BJ (cell line): ENCODE data around the gene CC2D2B. TPM values are rescaled to one million over a fixed set of nuclear protein-coding genes. Genes with fewer than 3 reads are reported as not detected.
"Not testable (repeated sequence)": the region's sequence is repeated elsewhere in the genome, so short reads cannot be mapped to it uniquely, and the experiment has no call there.

Experiments used
- CTCF ChIA-PET: fragments of 350-600 bp; formaldehyde crosslinking; extraction: SDS; loops from one replicate; lab custom pipeline; 2021; ENCODE audit warnings: antibody characterized with exemption, inconsistent platforms; lab: Yijun Ruan, JAX
- POLR2A ChIA-PET: fragments of 300-600 bp; sonication (Branson Sonifier 250); formaldehyde crosslinking; extraction: SDS; loops from one replicate; lab custom pipeline; 2021; ENCODE audit warnings: antibody characterized with exemption; lab: Charles Lee
- DNase-seq: peaks from one replicate; pipeline ENCODE4 v3.0.0-alpha.2; 2011; ENCODE audit warnings: low read depth
- H3K27me3 ChIP-seq: 2 replicates; pipeline ENCODE4 v1.6.0; 2011; ENCODE audit warnings: low read length; ENCODE audit not compliant: control insufficient read depth, insufficient read depth
- H3K36me3 ChIP-seq: 2 replicates; pipeline ENCODE4 v1.5.1; 2011; ENCODE audit warnings: low read length; ENCODE audit not compliant: control insufficient read depth, insufficient read depth
- H3K4me3 ChIP-seq: 2 replicates; pipeline ENCODE4 v1.5.1; 2011; ENCODE audit warnings: low read depth, mild to moderate bottlenecking, control low read depth, low read length
- CTCF ChIP-seq: IDR thresholded peaks from 2 replicates; pipeline ENCODE4 v1.5.1; 2011; ENCODE audit warnings: low read depth, mild to moderate bottlenecking, control low read depth, inconsistent platforms, low read length, moderate library complexity; ENCODE audit not compliant: insufficient read depth
- polyA plus RNA-seq: library from polyadenylated mRNA; depleted of rRNA; stranded (reverse); fragments of >200 nt; gene quantifications from 2 replicates; pipeline ENCODE4 v1.2.3, GENCODE V29; 2011

The CC2D2B gene
- polyA plus RNA-seq, 1 experiment, result not detected

GRCh38 chr10:95976362-95977229 lies 68.8 kb downstream of the CC2D2B start:
- ChIA-PET CTCF (interaction anchor here (0.8 kb wide), 1 partner anchor 40 kb away, joined by 3 read pairs; no protein-coding TSS in a partner anchor), POLR2A (no interaction called here)
- no peak overlapping the region for H3K4me3 ChIP-seq
- H3K36me3 ChIP-seq, result no peaks in the 10 kb centered on the region
- DNase-seq, result no peak
- no peaks in the 10 kb centered on the region for H3K27me3 ChIP-seq
- TF ChIP-seq CTCF, result no peak

- Histone ChIP-seq H3K27me3 (no peaks in the 10 kb centered on the region), H3K36me3 (no peaks in the 10 kb centered on the region), H3K4me3 (no peak overlapping the region)
- POLR2A ChIA-PET, result no interaction called here
- CTCF ChIA-PET, result no interaction called here
- TF ChIP-seq CTCF, result no peak
- DNase-seq, result no peak
Observed at GRCh38 chr10:95982200-95982599, 74.4 kb downstream of the CC2D2B start.

GRCh38 chr10:95987685-95988426 lies 80.1 kb downstream of the CC2D2B start:
- no peaks in the 10 kb centered on the region for H3K27me3 ChIP-seq
- H3K4me3 ChIP-seq, result no peak overlapping the region
- ChIA-PET CTCF (interaction anchor here (1.0 kb wide), 2 partner anchors 8 to 123 kb away, joined by 3 read pairs; no protein-coding TSS in a partner anchor), POLR2A (no interaction called here)
- DNase-seq, result no peak
- no peaks in the 10 kb centered on the region for H3K36me3 ChIP-seq
- no peak for TF ChIP-seq CTCF

DNA sequence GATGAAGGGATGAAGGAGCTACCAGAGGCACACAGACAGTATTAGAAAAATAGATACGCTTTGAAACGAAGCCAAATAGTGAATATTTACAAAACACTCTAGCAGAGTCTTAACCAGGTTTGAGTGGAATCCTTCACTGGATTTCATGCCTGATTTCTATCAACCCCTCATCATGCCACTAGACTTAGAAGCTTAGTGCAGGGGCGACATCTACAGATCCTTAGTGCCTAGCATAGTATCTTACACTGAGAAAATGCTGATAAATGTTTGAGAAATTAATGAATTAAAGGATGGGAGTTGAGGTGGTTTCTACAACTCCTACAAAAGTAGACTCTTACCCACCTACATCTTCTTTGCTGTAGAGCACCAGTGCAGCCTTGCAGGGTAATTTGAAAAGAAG lies 80.9 kb downstream of the CC2D2B start:
- ChIA-PET CTCF (interaction anchor here (1.0 kb wide), 2 partner anchors 9 to 123 kb away, joined by 3 read pairs; no protein-coding TSS in a partner anchor), POLR2A (no interaction called here)

DNA sequence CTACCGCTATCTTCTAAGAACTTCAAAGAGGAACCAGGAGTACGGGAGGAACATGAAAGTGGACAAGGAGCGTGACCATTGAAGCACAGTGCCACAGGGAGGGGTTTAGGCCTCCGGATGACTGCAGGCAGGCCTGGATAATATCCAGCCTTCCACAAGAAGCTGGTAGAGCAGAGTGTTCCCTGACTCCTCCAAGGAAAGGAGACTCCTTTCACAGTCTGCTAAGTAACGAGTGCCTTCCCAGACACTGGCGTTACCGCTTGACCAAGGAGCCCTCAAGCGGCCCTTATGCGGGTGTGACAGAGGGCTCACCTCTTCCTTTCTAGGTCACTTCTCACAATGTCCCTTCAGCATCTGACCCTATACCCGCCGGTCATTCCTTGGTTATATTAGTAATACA lies 86.6 kb downstream of the CC2D2B start:
- DNase-seq, H3K4me3 ChIP-seq, POLR2A ChIA-PET, H3K27me3 ChIP-seq, H3K36me3 ChIP-seq: not testable (repeated sequence)
- CTCF ChIA-PET, result interaction anchor here (0.9 kb wide), 1 partner anchor 346 kb away, joined by 3 read pairs; no protein-coding TSS in a partner anchor

More for the DNA sequence above, 80.9 kb downstream of the CC2D2B start:
- no peaks in the 10 kb centered on the region for H3K27me3 ChIP-seq
- TF ChIP-seq CTCF, result no peak
- H3K4me3 ChIP-seq, result no peak overlapping the region
- no peaks in the 10 kb centered on the region for H3K36me3 ChIP-seq
- no peak for DNase-seq
